WI38 (cell line): ENCODE results near the gene LRRC74B.
A peak's percentile ranks its signal among the peaks of the same experiment; 100 is the strongest.
"Not testable (repeated sequence)": the region's sequence is repeated elsewhere in the genome, so short reads cannot be mapped to it uniquely, and the experiment has no call there.

ENCODE experiments used
- H3K4me3 ChIP-seq: 2 replicates; pipeline ENCODE4 v1.5.1; 2011; ENCODE audit warnings: low read depth, mild to moderate bottlenecking, control low read depth, low read length
- CTCF ChIP-seq: IDR thresholded peaks from 2 replicates; pipeline ENCODE4 v1.5.1; 2012; ENCODE audit warnings: low read depth, mild to moderate bottlenecking, control low read depth, low read length

Gene LRRC74B

GRCh38 chr22:21000207-21000986 lies 45.3 kb upstream of the LRRC74B start:
- H3K4me3 ChIP-seq: peak overlapping the region; percentile 84
- no peak for TF ChIP-seq CTCF

- TF ChIP-seq CTCF: no peak
- peak overlapping the region; percentile 84 for H3K4me3 ChIP-seq
Measured at GRCh38 chr22:21000987-21001600, 44.7 kb upstream of the LRRC74B start.

- H3K4me3 ChIP-seq: peak within 1 kb of the TSS; percentile 84
- no peak for TF ChIP-seq CTCF
Measured at GRCh38 chr22:21001601-21002325, 44.0 kb upstream of the LRRC74B start, which contains the start of gene THAP7. Gene THAP7 (minus strand): TSS chr22:21002118. CDS start chr22:21001911, 207 bp downstream.

GRCh38 chr22:21003782-21004181 lies 42.0 kb upstream of the LRRC74B start:
- TF ChIP-seq CTCF: no peak

GRCh38 chr22:21009208-21009607 lies 36.5 kb upstream of the LRRC74B start:
- not testable (repeated sequence) for H3K4me3 ChIP-seq

More at GRCh38 chr22:21003782-21004181, 42.0 kb upstream of the LRRC74B start:
- H3K4me3 ChIP-seq: no peak overlapping the region

GRCh38 chr22:21009638-21010425 lies 35.9 kb upstream of the LRRC74B start:
- TF ChIP-seq CTCF: no peak

GRCh38 chr22:21010426-21011113 lies 35.2 kb upstream of the LRRC74B start:
- TF ChIP-seq CTCF: no peak
- H3K4me3 ChIP-seq: no peak overlapping the region

More at GRCh38 chr22:21009638-21010425, 35.9 kb upstream of the LRRC74B start:
- H3K4me3 ChIP-seq: no peak overlapping the region
